NCI-H128 (cell line): Measurements from ENCODE around the gene HSPD1.

Experiments used
- DNase-seq: peaks from one replicate; lab custom pipeline; 2025; ENCODE audit not compliant: unreplicated experiment; lab: John Stamatoyannopoulos, UW

Gene HSPD1

GRCh38 chr2:197437380-197437779 is 62.3 kb downstream of the HSPD1 start:
- no peak for DNase-seq
